ENCODE data around the gene ESYT2.

The ESYT2 gene

GRCh38 chr7:158802535-158803366, 26.6 kb downstream of the ESYT2 start:
- DNase-seq, result no peak

- DNase-seq, result no peak
Observed at GRCh38 chr7:158798741-158799140, 30.6 kb downstream of the ESYT2 start.

DNA sequence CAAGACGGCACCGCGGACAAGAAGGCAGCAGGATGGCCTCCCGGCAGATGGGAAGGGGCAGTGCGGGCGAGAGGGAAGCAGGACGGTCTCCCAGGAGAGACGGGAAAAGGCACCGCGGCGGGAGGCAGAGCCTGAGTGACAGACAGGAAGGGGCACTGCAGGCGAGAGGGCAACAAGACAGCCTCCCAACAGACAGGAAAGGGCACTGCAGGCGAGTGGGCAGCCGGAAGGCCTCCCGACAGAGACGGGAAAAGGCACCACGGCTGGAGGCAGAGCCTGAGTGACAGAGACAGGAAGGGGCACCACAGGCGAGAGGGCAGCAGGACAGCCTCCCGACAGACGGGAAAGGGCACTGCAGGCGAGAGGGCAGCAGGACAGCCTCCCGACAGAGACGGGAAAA, 32.6 kb downstream of the ESYT2 start:
- DNase-seq, result no peak

DNA sequence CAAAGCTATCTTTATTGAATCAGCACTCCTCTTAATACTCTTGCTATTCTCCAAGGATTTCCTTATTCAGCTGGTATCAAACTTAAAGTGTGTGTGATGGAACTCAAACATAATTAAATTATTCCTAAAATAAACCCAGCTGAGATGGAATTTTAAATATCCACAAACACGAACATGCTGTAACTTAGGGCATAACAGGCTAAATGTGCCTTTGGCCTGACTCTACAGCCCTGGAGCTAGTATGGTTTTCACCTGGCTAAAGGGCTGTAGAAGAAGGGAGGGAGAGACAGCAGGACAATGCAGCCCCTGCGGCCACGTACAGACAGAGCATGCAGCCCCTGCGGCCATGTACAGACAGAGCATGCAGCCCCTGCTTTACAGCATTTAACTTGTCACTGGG, 34.0 kb downstream of the ESYT2 start:
- no peak for DNase-seq

DNA sequence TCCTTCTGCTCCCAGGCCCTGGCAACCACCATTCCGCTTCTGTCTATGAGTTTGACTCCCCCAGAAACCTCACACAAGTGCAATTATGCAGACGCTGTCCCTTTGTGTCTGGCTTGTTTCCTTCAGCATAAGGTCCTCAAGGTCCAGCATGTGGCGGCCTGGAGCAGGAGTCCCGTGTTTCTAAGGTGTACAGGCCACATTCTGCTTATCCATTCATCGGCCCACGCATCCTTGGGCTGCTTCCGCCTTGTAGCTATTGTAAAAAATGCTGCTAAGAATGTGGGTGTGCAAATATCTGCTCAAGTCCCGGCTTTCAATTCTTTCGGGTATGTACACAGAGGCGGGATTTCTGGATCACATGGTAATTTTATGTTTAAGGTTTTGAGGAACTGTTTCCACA, 38.2 kb downstream of the ESYT2 start:
- DNase-seq, result no peak

DNA sequence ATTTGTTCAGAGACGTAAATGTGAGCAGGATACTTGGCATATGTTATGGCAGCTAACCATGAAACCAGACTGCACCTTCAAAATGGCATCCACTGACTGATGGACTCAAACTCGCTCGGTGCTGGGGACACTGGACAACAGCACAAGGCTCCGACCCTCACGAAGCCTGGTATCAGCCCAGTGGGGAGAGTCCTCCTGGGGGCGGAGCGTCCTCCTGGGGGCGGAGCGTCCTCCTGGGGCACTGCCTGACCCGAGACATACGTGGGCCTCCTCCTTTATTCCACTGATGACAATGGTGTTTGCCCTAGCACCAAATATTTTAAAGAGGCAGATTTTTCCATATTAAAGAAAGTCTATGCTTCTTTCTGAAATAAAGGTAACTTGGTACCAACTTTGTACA, 39.5 kb downstream of the ESYT2 start:
- DNase-seq, result no peak

- no peak for DNase-seq
Observed at GRCh38 chr7:158786898-158787297, 42.4 kb downstream of the ESYT2 start.

GRCh38 chr7:158784270-158784669, 45.0 kb downstream of the ESYT2 start:
- DNase-seq, result no peak

DNA sequence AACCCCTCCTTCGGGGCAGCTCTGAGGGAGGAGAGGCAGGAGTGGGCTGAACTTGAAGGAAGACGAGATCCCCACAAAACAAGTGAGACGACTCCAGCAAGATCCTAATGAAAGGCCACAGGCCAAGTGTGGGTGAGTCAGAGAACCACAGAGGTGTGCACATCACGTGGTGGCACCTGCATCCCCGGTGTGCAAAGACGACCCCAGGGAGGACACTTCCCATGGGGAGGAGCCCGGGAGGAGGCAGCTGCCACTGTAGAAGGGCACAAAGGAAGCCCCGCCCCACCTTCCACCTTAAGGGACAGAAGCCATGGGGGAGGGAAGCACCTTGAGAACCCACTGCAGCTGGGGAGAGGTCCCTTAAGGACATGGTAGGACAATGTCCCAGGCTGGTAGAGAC, 45.7 kb downstream of the ESYT2 start:
- peak in 1 of 2 donors; percentile 15 for DNase-seq

DNA sequence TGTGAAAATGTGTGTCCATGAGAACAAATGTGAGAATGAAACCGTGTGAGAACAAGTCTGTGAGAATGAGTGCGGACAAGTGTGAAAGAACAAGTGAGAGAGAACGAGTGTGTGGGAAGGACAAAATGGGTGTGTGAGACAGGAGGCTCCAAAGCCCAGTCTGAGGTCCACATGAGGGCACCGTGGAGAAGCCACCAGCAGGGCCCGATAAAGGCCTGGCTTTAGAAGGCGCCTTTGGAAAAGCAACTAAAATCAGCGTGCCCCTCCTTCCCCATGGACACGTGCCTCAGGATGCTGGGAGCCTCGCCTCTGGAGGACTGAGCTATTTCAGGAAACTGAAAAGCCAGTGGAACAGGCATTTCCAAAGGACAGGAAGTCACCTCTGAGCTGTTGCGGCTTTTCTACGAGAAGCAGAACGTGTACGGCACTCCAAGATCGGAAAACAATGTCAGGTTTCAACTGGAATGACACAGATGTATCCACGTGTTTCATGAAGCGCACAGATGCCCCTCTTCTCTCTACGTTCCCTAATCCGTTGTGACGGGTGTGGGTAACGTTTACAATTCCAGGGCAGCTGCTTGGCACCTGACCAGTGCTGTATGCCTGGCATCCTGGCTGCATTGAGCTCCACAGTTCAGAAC, 46.4 kb downstream of the ESYT2 start:
- DNase-seq, result peak; percentile 27 to 28

DNA sequence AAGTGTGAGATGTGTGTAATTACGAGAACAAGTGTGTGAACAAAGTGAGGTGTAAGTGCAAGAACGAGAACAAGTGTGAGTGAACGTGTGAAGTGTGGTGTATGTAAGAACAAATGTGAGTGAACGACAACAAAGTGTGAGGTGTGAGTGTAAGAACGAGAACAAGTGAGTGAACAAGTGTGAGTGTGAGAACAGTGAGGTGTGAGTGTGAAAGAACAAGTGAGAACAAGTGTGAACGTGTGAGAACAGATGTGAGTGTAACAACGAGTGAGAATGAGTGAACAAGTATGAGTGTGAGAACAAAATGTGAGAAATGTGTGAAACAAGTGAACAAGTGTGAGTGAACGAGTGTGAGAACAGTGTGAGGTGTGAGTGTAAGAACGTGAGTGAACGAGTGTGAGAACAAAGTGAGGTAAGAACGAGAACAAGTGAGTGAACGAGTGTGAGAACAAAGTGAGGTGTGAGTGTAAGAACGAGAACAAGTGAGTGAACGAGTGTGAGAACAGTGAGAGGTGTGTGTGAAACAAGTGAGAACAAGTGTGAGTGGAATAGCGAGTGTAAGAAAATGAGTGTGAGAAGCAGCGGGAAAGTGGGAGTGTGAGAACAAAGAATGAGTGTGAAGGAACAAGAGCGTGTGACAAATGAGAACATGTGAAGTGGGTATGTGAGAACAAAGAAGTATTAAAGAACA, 47.2 kb downstream of the ESYT2 start:
- DNase-seq, result no peak

GRCh38 chr7:158781217-158781973, 47.9 kb downstream of the ESYT2 start:
- DNase-seq, result no peak

DNA sequence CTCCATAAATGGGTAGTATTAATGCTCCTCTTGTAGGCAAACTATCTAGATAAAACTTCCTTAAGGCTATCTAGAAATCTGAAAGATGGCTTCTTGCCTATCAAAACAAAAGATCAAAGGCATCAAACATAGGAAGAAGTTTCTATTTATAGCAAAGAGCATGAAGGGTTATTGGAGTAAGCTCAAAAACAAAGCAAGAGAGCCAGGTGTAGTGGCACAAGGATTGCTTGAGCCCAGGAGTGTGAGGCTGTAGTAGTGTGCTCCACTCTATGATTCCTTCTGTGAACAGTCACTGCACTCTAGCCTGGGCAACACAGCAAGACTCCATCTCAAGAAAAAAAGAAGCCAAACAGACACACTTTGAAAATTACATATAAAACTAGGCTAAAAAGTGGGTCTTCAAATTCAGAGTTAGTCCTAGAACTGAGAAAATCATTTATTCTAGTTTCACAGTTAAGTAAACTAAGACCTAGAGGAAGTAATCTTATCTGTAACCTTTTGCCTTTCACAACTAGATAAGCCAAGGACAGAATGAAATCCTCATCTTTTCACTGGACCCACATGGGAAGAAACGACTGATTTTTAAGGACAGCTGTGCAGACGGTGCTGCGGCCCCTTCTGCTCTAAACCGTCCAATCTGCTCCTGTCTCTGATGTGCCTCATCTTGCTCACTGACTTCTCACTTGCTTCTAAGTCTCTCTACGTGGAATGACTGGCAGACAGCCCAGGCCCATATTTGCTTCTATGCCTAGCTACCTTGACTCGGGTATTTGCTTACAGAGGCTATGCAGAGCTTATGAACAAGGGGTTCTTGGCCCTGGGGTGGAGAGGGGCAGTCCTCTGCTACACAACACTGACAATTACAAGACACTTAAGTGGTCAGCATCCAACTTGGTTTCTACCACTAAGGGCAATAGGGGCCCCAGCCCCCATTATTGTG, 50.0 kb downstream of the ESYT2 start:
- DNase-seq, result no peak

DNA sequence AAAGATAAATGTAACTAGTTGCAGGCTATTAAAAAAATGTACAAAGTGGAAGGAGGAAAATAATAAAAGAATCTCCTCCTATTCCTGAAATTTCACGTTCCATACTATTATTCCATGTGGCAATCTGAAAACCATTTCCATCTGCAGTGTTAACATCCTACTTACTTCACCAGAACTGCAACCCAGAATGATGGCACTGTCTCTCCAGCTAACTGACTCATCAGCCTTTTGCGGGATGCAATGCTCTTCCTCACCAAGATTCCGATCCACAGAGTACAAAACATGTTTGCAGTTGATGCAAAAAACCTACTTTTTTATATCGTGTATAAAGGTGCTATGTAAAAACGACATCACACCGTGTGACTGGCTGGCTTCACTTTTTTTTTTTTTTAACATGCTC, 50.8 kb downstream of the ESYT2 start:
- DNase-seq, result no peak

- DNase-seq, result no peak
Observed at GRCh38 chr7:158777793-158778192, 51.5 kb downstream of the ESYT2 start.

- DNase-seq, result no peak
Observed at GRCh38 chr7:158776474-158776873, 52.8 kb downstream of the ESYT2 start.

DNA sequence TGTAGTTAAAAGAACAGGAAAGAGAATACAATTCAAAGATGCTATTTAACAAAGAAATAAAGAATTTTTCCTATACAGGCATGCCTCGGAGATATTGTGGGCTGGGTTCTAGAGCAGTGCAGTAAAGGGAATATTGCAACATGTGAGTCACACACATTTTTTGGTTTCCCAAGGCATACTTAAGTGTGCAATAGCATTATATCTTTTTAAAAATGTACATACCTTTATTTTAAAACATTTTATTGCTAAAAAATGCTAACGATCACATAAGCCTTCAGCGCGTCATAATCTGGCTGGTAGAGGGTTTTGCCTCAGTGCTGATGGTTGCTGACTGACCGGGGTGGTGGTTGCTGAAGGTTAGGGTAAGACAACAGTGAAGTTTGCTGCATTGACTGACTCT, 54.4 kb downstream of the ESYT2 start:
- no peak for DNase-seq

DNA sequence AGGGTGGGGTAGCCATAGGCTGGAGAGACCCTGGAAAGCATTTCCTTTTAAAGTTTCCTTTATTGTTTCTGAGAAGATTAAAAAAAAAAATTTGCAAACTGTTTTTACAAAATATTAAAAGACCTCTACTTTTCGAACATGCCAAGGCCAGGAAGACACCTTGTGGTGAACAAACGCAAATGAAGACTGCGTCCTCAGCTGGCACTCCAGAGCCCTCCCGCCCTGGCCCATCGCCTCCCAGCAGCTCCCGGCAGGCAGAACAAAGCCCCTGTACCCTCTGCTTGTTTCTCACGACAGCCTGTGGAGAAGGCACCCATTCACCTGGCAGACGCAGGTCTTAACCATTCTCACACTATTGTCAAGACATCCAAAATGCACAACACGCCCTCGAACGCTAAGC, 56.4 kb downstream of the ESYT2 start:
- no peak for DNase-seq

- no peak for DNase-seq
Observed at GRCh38 chr7:158771213-158771834, 58.0 kb downstream of the ESYT2 start.

- DNase-seq, result no peak
Observed at GRCh38 chr7:158767707-158768106, 61.6 kb downstream of the ESYT2 start.

DNA sequence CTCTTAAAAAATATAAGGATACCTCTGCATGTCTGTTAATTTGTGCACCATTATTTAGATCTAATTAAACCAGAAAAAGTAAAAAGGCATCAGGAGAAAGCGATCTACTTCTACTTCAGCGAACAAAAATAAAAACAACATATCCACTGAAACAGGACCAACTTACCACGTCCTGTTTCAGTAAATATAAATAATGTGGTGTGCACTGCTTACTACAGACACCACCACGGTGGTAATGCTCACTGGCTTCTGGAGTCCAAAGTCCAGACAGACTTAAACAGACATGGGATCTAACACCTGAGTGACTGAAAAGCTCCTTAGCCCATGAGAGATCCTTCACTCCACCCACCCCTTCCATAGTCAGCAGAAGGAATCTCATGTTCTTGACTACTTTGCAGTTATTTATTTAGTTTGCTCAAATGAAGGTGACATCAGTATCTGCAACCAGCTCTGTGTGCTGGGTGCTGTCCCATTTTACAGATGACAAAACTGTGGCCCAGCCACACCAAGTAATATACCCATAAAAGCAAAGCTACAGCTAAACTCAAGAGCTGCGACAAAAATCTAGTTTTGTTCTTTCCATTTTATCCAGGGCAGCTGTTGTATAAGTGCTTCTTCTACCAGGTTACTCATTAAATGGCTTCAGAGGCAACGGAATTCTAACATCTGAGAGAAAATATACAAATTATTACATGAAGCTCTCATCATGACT, 62.6 kb downstream of the ESYT2 start:
- no peak for DNase-seq
